ENCODE measurements around the gene ARG2. TPM values are rescaled to one million over a fixed set of nuclear protein-coding genes. Genes with fewer than 3 reads are reported as not detected.

ARG2 gene
- total and polyA plus RNA-seq, 10 of the 15 experiments (the other 5 are each of a cell fraction or from before 2014, with no cell fraction given): 0.48 to 7.8 (median 1.1) TPM

GRCh38 chr14:67575684-67576083, 44.0 kb upstream of the ARG2 start:
- H3K36me3 ChIP-seq (ENCODE audit: control insufficient read depth in 2 of 2, insufficient read depth in 2 of 2, low read length in 1 of 2): no peaks in the 10 kb centered on the region
- H4K20me1 ChIP-seq (ENCODE audit: control insufficient read depth, insufficient read depth): peaks cover 2% of the 10 kb centered on the region; the same call in 1 of the 2 replicates
- in situ Hi-C loops (cut with MboI) (no loop called here), intact Hi-C loops (cut with micrococcal nuclease; ENCODE audit: unreplicated experiment) (no loop called here)
- no peaks in the 10 kb centered on the region for H3K79me2 ChIP-seq (ENCODE audit: control insufficient read depth, insufficient read depth, low read length)
- 18% methylated on average over 9 of the region's 9 CpGs for WGBS (ENCODE audit: insufficient coverage, insufficient replicate concordance, low lambda C conversion rate, missing lambda C conversion rate)
- ChIA-PET SMC1A (ENCODE audit: uncharacterized antibody, unreplicated experiment) (interaction anchor here (0.6 to 1.6 kb wide), 7 partner anchors 10 to 1409 kb away, joined by 3 to 6 read pairs (median 3); no protein-coding TSS in a partner anchor), CTCF (interaction anchor here (1.3 to 27.6 kb wide), 3 partner anchors 8 to 152 kb away, joined by 3 to 583 read pairs (median 359); partner anchors contain the start of gene RDH12), POLR2A (no interaction called here), RAD21 (ENCODE audit: unreplicated experiment) (interaction anchor here (1.4 kb wide), 2 partner anchors 129 to 148 kb away, joined by 5 read pairs; no protein-coding TSS in a partner anchor)
- no peak overlapping the region for H3K4me2 ChIP-seq (ENCODE audit: control insufficient read depth, insufficient read depth)
- H3K4me3 ChIP-seq: no peak overlapping the region
- no peaks in the 10 kb centered on the region for H3K9me3 ChIP-seq (replicated peaks; ENCODE audit: control insufficient read depth, insufficient read depth, low read length)
- FAIRE-seq (no peak), ATAC-seq (peak; percentile 47; the same call in 1 of the 3 replicates), DNase-seq (ENCODE audit: low read depth, low spot score) (no peak)
- H3K9ac ChIP-seq (ENCODE audit: control insufficient read depth, insufficient read depth, low read length): no peak overlapping the region
- H2AFZ ChIP-seq (ENCODE audit: control insufficient read depth, low read depth, low read length): no peak overlapping the region
- no peak overlapping the region for H3K27ac ChIP-seq (ENCODE audit: control insufficient read depth, insufficient read depth)
- H3K27me3 ChIP-seq (replicated peaks in 1 of 2; ENCODE audit: control insufficient read depth in 2 of 2, insufficient read depth in 2 of 2, low read length in 1 of 2): no peaks in the 10 kb centered on the region
- BruUV-seq (replicated peaks): no TSS peak
- no peak for TF ChIP-seq RCOR1 (conservative IDR thresholded peaks at IDR 0.05; ENCODE audit: low read depth, low read length)
- TF ChIP-seq NFXL1 (IDR thresholded peaks at IDR 0.05; ENCODE audit: borderline replicate concordance): no peak
- no peaks in the 10 kb centered on the region for H3K4me1 ChIP-seq (ENCODE audit: control insufficient read depth, insufficient read depth, low read length)

GRCh38 chr14:67576216-67576955, 43.3 kb upstream of the ARG2 start:
- ChIA-PET SMC1A (ENCODE audit: uncharacterized antibody, unreplicated experiment) (interaction anchor here (0.5 to 1.6 kb wide), 11 partner anchors 10 to 1408 kb away, joined by 3 to 6 read pairs (median 3); no protein-coding TSS in a partner anchor), RAD21 (ENCODE audit: unreplicated experiment) (interaction anchor here (0.7 to 1.4 kb wide), 4 partner anchors 10 to 149 kb away, joined by 3 to 5 read pairs (median 4); no protein-coding TSS in a partner anchor), CTCF (interaction anchor here (1.0 to 27.6 kb wide), 6 partner anchors 9 to 152 kb away, joined by 3 to 583 read pairs (median 7); partner anchors contain the start of gene RDH12), POLR2A (no interaction called here)
- intact Hi-C loops (cut with micrococcal nuclease; ENCODE audit: unreplicated experiment) (no loop called here), in situ Hi-C loops (cut with MboI) (no loop called here)
- H3K4me1 ChIP-seq (ENCODE audit: control insufficient read depth, insufficient read depth, low read length): no peaks in the 10 kb centered on the region
- no peaks in the 10 kb centered on the region for H3K36me3 ChIP-seq (ENCODE audit: control insufficient read depth in 2 of 2, insufficient read depth in 2 of 2, low read length in 1 of 2)
- no peaks in the 10 kb centered on the region for H3K27me3 ChIP-seq (replicated peaks in 1 of 2; ENCODE audit: control insufficient read depth in 2 of 2, insufficient read depth in 2 of 2, low read length in 1 of 2)
- no peak for DNase-seq (ENCODE audit: low read depth, low spot score)
- H3K4me3 ChIP-seq: no peak overlapping the region
- no peaks in the 10 kb centered on the region for H3K79me2 ChIP-seq (ENCODE audit: control insufficient read depth, insufficient read depth, low read length)
- no peak for ATAC-seq
- H3K4me2 ChIP-seq (ENCODE audit: control insufficient read depth, insufficient read depth): no peak overlapping the region
- H3K9ac ChIP-seq (ENCODE audit: control insufficient read depth, insufficient read depth, low read length): no peak overlapping the region
- FAIRE-seq: no peak
- WGBS (ENCODE audit: insufficient coverage, insufficient replicate concordance, low lambda C conversion rate, missing lambda C conversion rate): 70% methylated on average over 7 of the region's 7 CpGs
- no peak overlapping the region for H3K27ac ChIP-seq (ENCODE audit: control insufficient read depth, insufficient read depth)
- no TSS peak for BruUV-seq (replicated peaks)
- peaks cover 2% of the 10 kb centered on the region; the same call in 1 of the 2 replicates for H4K20me1 ChIP-seq (ENCODE audit: control insufficient read depth, insufficient read depth)
- no peak overlapping the region for H2AFZ ChIP-seq (ENCODE audit: control insufficient read depth, low read depth, low read length)
- TF ChIP-seq ZBTB33 (IDR thresholded peaks at IDR 0.05): no peak
- no peak for TF ChIP-seq YY1 (IDR thresholded peaks at IDR 0.05; ENCODE audit: low read depth, low read length)
- no peak for TF ChIP-seq CHD1 (IDR thresholded peaks at IDR 0.05; ENCODE audit: low read depth, low read length)
- no peak for TF ChIP-seq ZSCAN29 (IDR thresholded peaks at IDR 0.05)
- H3K9me3 ChIP-seq (replicated peaks; ENCODE audit: control insufficient read depth, insufficient read depth, low read length): no peaks in the 10 kb centered on the region
